Measurements from ENCODE around the gene MID1. TPM values are rescaled to one million over a fixed set of nuclear protein-coding genes. Genes with fewer than 3 reads are reported as not detected.

Gene MID1
- total RNA-seq, 1 donor from 2014 or later = 31.2 TPM

GRCh38 chrX:10404436-10404835 is 215.9 kb downstream of the MID1 start:
- Histone ChIP-seq H3K27me3 (ENCODE audit: insufficient read depth, low read length) (no peaks in the 10 kb centered on the region), H3K4me2 (ENCODE audit: low read length) (no peak overlapping the region), H3K4me3 (ENCODE audit: insufficient read depth, low read depth, low read length) (no peak overlapping the region), H3K79me2 (ENCODE audit: insufficient read depth, low read length) (no peaks in the 10 kb centered on the region), H3K9ac (ENCODE audit: low read length) (no peak overlapping the region), H3K9me3 (ENCODE audit: insufficient read depth, low read depth, low read length) (no peaks in the 10 kb centered on the region), H2AFZ (ENCODE audit: low read depth, low read length) (no peak overlapping the region), H3K4me1 (ENCODE audit: insufficient read depth, low read length) (no peaks in the 10 kb centered on the region), H3K27ac (ENCODE audit: low read depth, low read length) (no peak overlapping the region), H4K20me1 (ENCODE audit: insufficient read depth, low read length) (no peaks in the 10 kb centered on the region), H3K36me3 (ENCODE audit: insufficient read depth, low read length) (no peaks in the 10 kb centered on the region)
- FAIRE-seq (peak; percentile 76), DNase-seq (ENCODE audit: low read depth) (peak; percentile 55)
- Mint-ChIP-seq H3K27ac (ENCODE audit: unreplicated experiment) (no peak overlapping the region), H3K4me3 (ENCODE audit: unreplicated experiment) (no peak overlapping the region), H3K9me3 (ENCODE audit: unreplicated experiment) (no peaks in the 10 kb centered on the region), H3K36me3 (ENCODE audit: low read depth, unreplicated experiment) (no peaks in the 10 kb centered on the region), H3K27me3 (ENCODE audit: low read depth, unreplicated experiment) (peaks cover 6% of the 10 kb centered on the region), H3K4me1 (ENCODE audit: low read depth, unreplicated experiment) (no peaks in the 10 kb centered on the region)
- TF ChIP-seq CTCF (IDR thresholded peaks at IDR 0.05; ENCODE audit: insufficient read depth, low read depth, low read length) (no peak), EZH2 (IDR thresholded peaks at IDR 0.05; ENCODE audit: insufficient read depth, low read length) (no peak)

GRCh38 chrX:10401239-10401638 is 219.1 kb downstream of the MID1 start:
- H3K9me3 ChIP-seq (ENCODE audit: insufficient read depth, low read depth, low read length) = no peaks in the 10 kb centered on the region
- Mint-ChIP-seq H3K36me3 (ENCODE audit: low read depth, unreplicated experiment) (peaks cover 3% of the 10 kb centered on the region), H3K27me3 (ENCODE audit: low read depth, unreplicated experiment) (peaks cover 2% of the 10 kb centered on the region), H3K4me1 (ENCODE audit: low read depth, unreplicated experiment) (peaks cover under 1% of the 10 kb centered on the region), H3K4me3 (ENCODE audit: unreplicated experiment) (no peak overlapping the region), H3K9me3 (ENCODE audit: unreplicated experiment) (no peaks in the 10 kb centered on the region), H3K27ac (ENCODE audit: unreplicated experiment) (no peak overlapping the region)
- FAIRE-seq = peak; percentile 71
- H3K9ac ChIP-seq (ENCODE audit: low read length) = no peak overlapping the region
- no peak overlapping the region for H2AFZ ChIP-seq (ENCODE audit: low read depth, low read length)
- H3K36me3 ChIP-seq (ENCODE audit: insufficient read depth, low read length) = no peaks in the 10 kb centered on the region
- no peaks in the 10 kb centered on the region for H4K20me1 ChIP-seq (ENCODE audit: insufficient read depth, low read length)
- H3K4me1 ChIP-seq (ENCODE audit: insufficient read depth, low read length) = no peaks in the 10 kb centered on the region
- H3K79me2 ChIP-seq (ENCODE audit: insufficient read depth, low read length) = no peaks in the 10 kb centered on the region
- H3K27me3 ChIP-seq (ENCODE audit: insufficient read depth, low read length) = no peaks in the 10 kb centered on the region
- TF ChIP-seq EZH2 (IDR thresholded peaks at IDR 0.05; ENCODE audit: insufficient read depth, low read length) (no peak), CTCF (IDR thresholded peaks at IDR 0.05; ENCODE audit: insufficient read depth, low read depth, low read length) (no peak)
- no peak overlapping the region for H3K27ac ChIP-seq (ENCODE audit: low read depth, low read length)
- DNase-seq (ENCODE audit: low read depth) = no peak
- H3K4me2 ChIP-seq (ENCODE audit: low read length) = no peak overlapping the region
- no peak overlapping the region for H3K4me3 ChIP-seq (ENCODE audit: insufficient read depth, low read depth, low read length)

- H3K4me2 ChIP-seq (ENCODE audit: low read length) = no peak overlapping the region
- peak; percentile 55 for FAIRE-seq
Measured at GRCh38 chrX:10399043-10399741, 221.2 kb downstream of the MID1 start.

More at GRCh38 chrX:10399043-10399741, 221.2 kb downstream of the MID1 start:
- Histone ChIP-seq H3K9ac (ENCODE audit: low read length) (no peak overlapping the region), H3K4me3 (ENCODE audit: insufficient read depth, low read depth, low read length) (no peak overlapping the region), H3K36me3 (ENCODE audit: insufficient read depth, low read length) (no peaks in the 10 kb centered on the region), H4K20me1 (ENCODE audit: insufficient read depth, low read length) (no peaks in the 10 kb centered on the region), H2AFZ (ENCODE audit: low read depth, low read length) (no peak overlapping the region), H3K27me3 (ENCODE audit: insufficient read depth, low read length) (no peaks in the 10 kb centered on the region), H3K79me2 (ENCODE audit: insufficient read depth, low read length) (no peaks in the 10 kb centered on the region), H3K9me3 (ENCODE audit: insufficient read depth, low read depth, low read length) (no peaks in the 10 kb centered on the region), H3K27ac (ENCODE audit: low read depth, low read length) (no peak overlapping the region), H3K4me1 (ENCODE audit: insufficient read depth, low read length) (no peaks in the 10 kb centered on the region)
- peaks cover 2% of the 10 kb centered on the region for H3K27me3 Mint-ChIP-seq (ENCODE audit: low read depth, unreplicated experiment)
- no peak overlapping the region for H3K27ac Mint-ChIP-seq (ENCODE audit: unreplicated experiment)
- H3K4me3 Mint-ChIP-seq (ENCODE audit: unreplicated experiment) = no peak overlapping the region
- H3K9me3 Mint-ChIP-seq (ENCODE audit: unreplicated experiment) = no peaks in the 10 kb centered on the region
- H3K36me3 Mint-ChIP-seq (ENCODE audit: low read depth, unreplicated experiment) = peaks cover 3% of the 10 kb centered on the region
- no peak for TF ChIP-seq EZH2 (IDR thresholded peaks at IDR 0.05; ENCODE audit: insufficient read depth, low read length)
- TF ChIP-seq CTCF (IDR thresholded peaks at IDR 0.05; ENCODE audit: insufficient read depth, low read depth, low read length) = no peak
- no peak for DNase-seq (ENCODE audit: low read depth)
- peaks cover 11% of the 10 kb centered on the region for H3K4me1 Mint-ChIP-seq (ENCODE audit: low read depth, unreplicated experiment)

All from astrocyte (in vitro differentiated cells and primary cell).